GM12878 (cell line): ENCODE results near the gene MRPS25. TPM values are rescaled to one million over a fixed set of nuclear protein-coding genes. Genes with fewer than 3 reads are reported as not detected.

ENCODE experiments used
- ATF7 ChIP-seq: fragments of 450-650 bp; IDR thresholded peaks from 2 replicates; pipeline ENCODE4 v1.6.1; 2016; ENCODE audit warnings: low read depth, mild to moderate bottlenecking
- BMI1 ChIP-seq: fragments of 450-650 bp; IDR thresholded peaks from 2 replicates; pipeline ENCODE4 v1.6.1; 2016; ENCODE audit warnings: mild to moderate bottlenecking, moderate library complexity, borderline replicate concordance
- BRCA1 ChIP-seq: IDR thresholded peaks from 2 replicates; pipeline ENCODE4 v1.6.1; 2011; ENCODE audit warnings: low read depth, low read length, improper control_type of control experiment
- CREM ChIP-seq: IDR thresholded peaks from 2 replicates; pipeline ENCODE4 v1.6.1; 2014; ENCODE audit warnings: antibody characterized with exemption, low read depth
- EP300 ChIP-seq, 2 experiments: fragments of 150-350 bp in 1 of 2; IDR thresholded peaks; 2 replicates each; pipeline ENCODE4 v1.6.1; 2011 to 2012; ENCODE audit warnings: low read depth in 2 of 2, low read length in 2 of 2, borderline replicate concordance in 1 of 2, improper control_type of control experiment in 1 of 2, inconsistent platforms in 1 of 2; ENCODE audit not compliant: control insufficient read depth in 1 of 2
- KLF5 ChIP-seq: fragments of 450-650 bp; IDR thresholded peaks from 2 replicates; pipeline ENCODE4 v1.6.1; 2014; ENCODE audit warnings: mild to moderate bottlenecking; ENCODE audit not compliant: partially characterized antibody
- MXI1 ChIP-seq: fragments of 150-350 bp; IDR thresholded peaks from 2 replicates; pipeline ENCODE4 v1.6.1; 2011; ENCODE audit warnings: low read depth, mild to moderate bottlenecking, inconsistent platforms, low read length, improper control_type of control experiment
- NFXL1 ChIP-seq: fragments of 450-650 bp; IDR thresholded peaks from 2 replicates; pipeline ENCODE4 v1.6.1; 2017; ENCODE audit warnings: antibody characterized with exemption, mild to moderate bottlenecking, borderline replicate concordance
- NR2F1 ChIP-seq: fragments of 450-650 bp; conservative IDR thresholded peaks from 2 replicates; pipeline ENCODE4 v1.6.1; 2017; ENCODE audit warnings: mild to moderate bottlenecking
- NRF1 ChIP-seq: conservative IDR thresholded peaks from 2 replicates; pipeline ENCODE4 v1.6.1; 2011; ENCODE audit warnings: mild to moderate bottlenecking, low read depth, low read length, improper control_type of control experiment
- PRDM15 ChIP-seq: fragments of 450-650 bp; formaldehyde crosslinking; IDR thresholded peaks from 2 replicates; pipeline ENCODE4 v1.4.0; 2020; ENCODE audit warnings: mild to moderate bottlenecking, moderate library complexity
- SIX5 ChIP-seq: IDR thresholded peaks from 2 replicates; pipeline ENCODE4 v1.6.1; 2011; ENCODE audit warnings: mild to moderate bottlenecking, low read depth, low read length, moderate library complexity; ENCODE audit not compliant: severe bottlenecking
- SRF ChIP-seq, 2 experiments: IDR thresholded peaks; 2 replicates each; pipeline ENCODE4 v1.6.1; 2011; ENCODE audit warnings: low read depth in 2 of 2, low read length in 2 of 2, mild to moderate bottlenecking in 1 of 2, moderate library complexity in 1 of 2
- SUPT20H ChIP-seq: IDR thresholded peaks from 2 replicates; pipeline ENCODE4 v1.6.1; 2011; ENCODE audit warnings: low read depth, mild to moderate bottlenecking, low read length, moderate library complexity, borderline replicate concordance; ENCODE audit not compliant: control insufficient read depth
- TCF3 ChIP-seq: IDR thresholded peaks from 2 replicates; pipeline ENCODE4 v1.6.1; 2012; ENCODE audit warnings: low read depth, mild to moderate bottlenecking, low read length, borderline replicate concordance; ENCODE audit not compliant: insufficient read depth
- ZBTB4 ChIP-seq: fragments of 450-650 bp; formaldehyde crosslinking; IDR thresholded peaks from 2 replicates; pipeline ENCODE4 v1.4.0; 2022; ENCODE audit warnings: mild to moderate bottlenecking, moderate library complexity
- ZBTB40 ChIP-seq: fragments of 450-650 bp; IDR thresholded peaks from 2 replicates; pipeline ENCODE4 v1.6.1; 2016; ENCODE audit warnings: mild to moderate bottlenecking, moderate library complexity, borderline replicate concordance
- polyA plus RNA-seq, 11 experiments: library from polyadenylated mRNA; depleted of rRNA in 4 of 11; unstranded in 6 of 11; stranded (reverse) in 5 of 11; fragments of >200 nt; fragmentation: Nextera tagmentation in 4 of 11; fragmentation: Illumina TruSeq in 1 of 11; extraction: Ambion mirVana in 4 of 11; extraction: Trizol in 1 of 11; gene quantifications; 1 replicate in 1 of 11; 2 replicates in 10 of 11; pipeline versions ENCODE4 v1.2.1 to v1.2.3, GENCODE V29; 2011 to 2016; ENCODE audit warnings: inconsistent platforms in 2 of 11, missing spikeins in 2 of 11, low read depth in 1 of 11
- total RNA-seq, 4 experiments: library from RNA; depleted of rRNA in 3 of 4; stranded (reverse); fragments of >200 nt in 3 of 4; fragmentation: Illumina TruSeq in 1 of 4; extraction: Trizol in 1 of 4; gene quantifications; 2 replicates each; pipeline versions ENCODE4 v1.2.1 to v1.2.3, GENCODE V29; 2013 to 2021

The MRPS25 gene
- total and polyA plus RNA-seq, 10 of the 15 experiments (the other 5 are each of a cell fraction or from before 2014, with no cell fraction given): 17.0 to 114 (median 62.2) TPM

GRCh38 chr3:15098503-15099363 lies 33.6 kb upstream of the MRPS25 start, which contains the start of gene RBSN (continued):
- TF ChIP-seq ZBTB4 (CRISPR knock-in tag) (no peak), MXI1 (peak; percentile 65), SUPT20H (no peak), BMI1 (no peak), ATF7 (peak; percentile 71), BRCA1 (no peak), SIX5 (peak; percentile 68), NRF1 (peak; percentile 41; the same call in 1 of the 2 replicates), NR2F1 (peak; percentile 61), TCF3 (peak; percentile 65; the same call in 1 of the 2 replicates), ZBTB40 (peak; percentile 85; the same call in 1 of the 2 replicates), PRDM15 (CRISPR knock-in tag) (no peak), KLF5 (peak; percentile 87), EP300 (IDR thresholded peaks at IDR 0.05; ENCODE audit: borderline replicate concordance in 1 of 2, control insufficient read depth in 1 of 2, low read depth in 2 of 2, low read length in 2 of 2) (peak in 1 of 2 experiments; percentile 14; a peak in 3 of 4 replicates), SRF (IDR thresholded peaks at IDR 0.05; ENCODE audit: low read depth in 2 of 2, low read length in 2 of 2) (peak; percentile 97 to 99), NFXL1 (no peak), CREM (peak; percentile 95)
